Lung microvascular endothelial cell (primary cell): Measurements from ENCODE around the gene SRP9. TPM values are rescaled to one million over a fixed set of nuclear protein-coding genes. Genes with fewer than 3 reads are reported as not detected.
"Not testable (repeated sequence)": the region's sequence is repeated elsewhere in the genome, so short reads cannot be mapped to it uniquely, and the experiment has no call there.

Experiments
- DNase-seq, 2 donors: peaks; one replicate each; pipeline versions ENCODE4 v3.0.0 to v3.0.0-alpha.2; 2010; ENCODE audit warnings: low read depth in 2 of 2
- total RNA-seq: library from RNA; depleted of rRNA; stranded (reverse); fragments of >200 nt; gene quantifications from 2 replicates; pipeline ENCODE4 v1.2.1, GENCODE V29; 2014

The SRP9 gene
- total RNA-seq, 1 donor from 2014 or later: 136 TPM

DNA sequence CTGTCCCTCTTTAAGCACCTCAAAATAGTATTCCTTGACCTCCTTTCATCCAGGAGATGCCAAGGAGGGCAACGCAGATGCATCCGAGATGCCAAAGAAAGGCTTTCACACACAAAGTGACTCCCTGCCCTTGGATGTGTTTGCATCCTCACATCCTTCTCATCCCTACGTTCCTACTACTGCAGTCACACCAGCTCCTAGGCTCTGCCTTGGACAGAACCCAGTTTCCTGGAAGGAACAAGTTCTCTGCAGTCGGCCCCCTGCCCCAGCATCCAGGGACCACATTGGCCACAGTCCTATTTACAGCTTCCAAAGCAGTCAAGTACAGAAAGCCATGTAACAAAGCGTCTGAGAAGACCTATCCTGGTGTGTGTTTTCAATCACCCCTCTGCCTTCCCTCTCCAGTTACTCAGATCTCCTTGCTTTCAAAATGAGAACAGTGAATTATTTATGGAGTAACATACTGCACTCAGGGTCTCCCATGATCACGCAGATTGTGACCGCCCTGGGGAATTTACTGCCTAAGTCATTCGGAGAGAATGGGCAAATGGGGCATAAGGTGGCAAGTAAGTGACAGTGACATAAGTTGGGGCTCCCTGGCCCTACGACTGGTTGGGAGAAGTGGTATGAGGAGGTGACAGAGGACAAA is 21.8 kb upstream of the SRP9 start:
- DNase-seq: no peak

DNA sequence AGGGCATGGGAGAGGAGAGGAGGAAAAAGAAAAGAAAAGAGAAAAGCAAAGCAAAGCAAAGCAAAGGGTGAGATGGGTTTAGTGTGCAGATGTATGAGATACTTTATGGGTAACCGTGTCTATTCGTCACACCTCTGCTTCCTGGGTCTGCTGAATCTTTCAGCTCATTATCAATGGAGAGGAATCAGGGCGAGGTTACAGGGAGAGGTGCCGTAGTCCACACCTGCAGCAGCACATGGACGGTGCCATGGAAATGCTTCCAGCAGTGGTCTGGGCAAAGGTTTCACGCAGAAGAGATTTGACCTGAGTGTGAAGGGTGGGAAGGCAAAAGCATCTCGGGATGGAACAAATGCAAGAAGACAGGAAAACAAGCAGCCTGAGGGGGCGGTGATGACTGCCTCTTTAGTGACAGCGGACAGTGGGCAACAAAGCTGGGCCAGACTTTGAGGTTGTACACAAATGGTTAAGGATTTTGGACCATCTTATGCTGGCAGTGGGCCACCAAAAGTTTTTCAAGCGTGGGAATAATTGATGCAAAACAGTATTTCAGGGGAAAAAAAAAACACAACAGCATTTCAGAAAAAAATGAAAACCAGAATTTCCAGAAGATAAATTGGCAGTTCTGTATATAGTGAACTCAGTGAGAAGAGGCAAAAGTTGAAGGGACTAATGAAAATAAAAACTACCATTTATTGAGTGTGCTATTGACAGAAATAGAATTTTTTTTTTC is 19.5 kb upstream of the SRP9 start:
- DNase-seq: no peak

DNA sequence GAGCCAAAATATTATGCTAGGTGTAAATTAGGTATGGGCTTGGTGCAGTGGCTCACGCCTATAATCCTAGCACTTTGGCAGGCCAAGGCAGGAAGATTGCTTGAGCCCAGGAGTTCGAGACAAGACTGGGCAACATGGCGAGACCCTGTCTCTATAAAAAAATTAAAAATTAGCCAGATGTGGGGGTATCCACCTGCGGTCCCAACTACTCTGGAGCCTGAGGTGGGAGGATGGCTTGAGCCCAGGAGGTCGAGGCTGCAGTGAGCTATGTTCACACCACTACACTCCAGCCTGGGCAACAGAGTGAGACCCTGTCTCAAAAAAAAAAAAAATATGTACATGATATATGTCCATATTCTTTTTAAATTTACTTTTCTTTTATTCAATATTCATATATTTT is 17.7 kb upstream of the SRP9 start:
- DNase-seq: not testable (repeated sequence)

DNA sequence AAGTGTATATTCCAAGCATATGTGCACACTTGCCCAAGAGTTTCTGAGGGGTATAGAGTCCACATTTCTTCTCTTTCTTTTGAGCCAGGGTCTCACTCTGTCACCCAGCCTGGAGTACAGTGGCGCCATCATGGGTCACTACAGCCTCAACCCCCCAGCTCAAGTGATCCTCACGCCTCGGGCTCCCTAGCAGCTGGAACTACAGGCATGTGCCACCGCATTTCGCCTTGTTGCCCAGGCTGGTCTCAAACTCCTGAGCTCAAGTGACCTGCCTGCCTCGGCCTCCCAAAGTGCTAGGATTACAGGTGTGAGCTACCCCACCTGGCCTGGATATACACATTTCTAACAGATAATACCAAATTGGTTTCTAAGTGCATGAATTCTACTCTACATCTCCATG is 17.1 kb upstream of the SRP9 start:
- DNase-seq: no peak

DNA sequence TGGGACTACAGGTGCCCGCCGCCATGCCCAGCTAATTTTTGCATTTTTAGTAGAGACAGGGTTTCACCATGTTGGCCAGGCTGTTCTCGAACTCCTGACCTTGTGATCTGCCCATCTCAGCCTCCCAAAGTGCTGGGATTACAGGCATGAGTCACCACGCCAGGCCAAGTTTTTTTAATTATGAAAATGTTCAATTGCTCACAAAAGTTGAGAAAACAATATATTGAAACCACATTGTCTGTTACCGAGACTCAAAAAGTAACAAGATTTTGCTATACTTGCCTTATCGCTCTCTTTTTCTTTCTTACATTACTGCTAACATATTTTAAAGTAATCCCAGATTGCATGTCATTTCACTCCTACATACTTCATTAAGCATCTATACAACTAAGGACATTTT is 16.2 kb upstream of the SRP9 start:
- not testable (repeated sequence) for DNase-seq

DNA sequence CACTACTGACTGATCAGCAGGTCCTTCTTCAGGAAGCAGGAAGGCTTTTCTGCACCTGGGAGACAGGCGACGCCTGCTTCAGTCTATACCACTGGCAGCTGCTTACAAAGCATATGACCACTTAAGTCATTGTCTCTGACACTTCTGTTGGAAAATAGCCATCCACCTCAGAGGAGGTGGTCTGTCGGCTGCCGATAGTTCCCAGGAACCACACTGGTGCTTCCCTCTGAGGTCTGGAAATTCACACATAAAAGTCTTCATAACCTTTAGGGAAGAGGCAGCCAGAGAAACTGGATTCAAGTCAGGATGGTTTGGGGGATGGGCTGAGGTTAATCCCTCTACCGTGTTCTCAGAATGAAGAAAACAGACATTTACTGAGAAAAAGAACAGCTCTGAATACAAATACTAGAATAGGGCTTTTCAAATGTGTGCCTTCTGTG is 15.6 kb upstream of the SRP9 start:
- DNase-seq: peak in 1 of 2 donors; percentile 20

DNA sequence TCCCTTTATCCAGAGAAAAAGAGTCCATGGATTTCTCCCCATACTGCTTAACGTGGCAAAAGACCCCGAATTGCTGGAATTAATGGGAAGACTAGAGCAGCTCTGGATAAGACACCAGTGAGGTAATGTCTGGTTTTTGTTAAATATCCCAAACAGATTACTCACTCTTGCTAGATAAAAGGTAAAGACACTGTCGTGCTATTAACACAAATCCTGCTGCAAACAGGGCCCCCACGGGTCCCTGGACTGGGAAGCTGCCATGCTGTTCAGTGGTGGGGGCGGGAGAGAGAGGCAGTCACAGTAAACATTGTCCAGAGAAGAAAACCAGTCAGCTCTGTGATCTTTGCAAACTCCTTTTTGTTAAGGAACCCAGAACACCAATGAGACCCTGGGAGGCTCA is 15.2 kb upstream of the SRP9 start:
- DNase-seq: no peak

DNA sequence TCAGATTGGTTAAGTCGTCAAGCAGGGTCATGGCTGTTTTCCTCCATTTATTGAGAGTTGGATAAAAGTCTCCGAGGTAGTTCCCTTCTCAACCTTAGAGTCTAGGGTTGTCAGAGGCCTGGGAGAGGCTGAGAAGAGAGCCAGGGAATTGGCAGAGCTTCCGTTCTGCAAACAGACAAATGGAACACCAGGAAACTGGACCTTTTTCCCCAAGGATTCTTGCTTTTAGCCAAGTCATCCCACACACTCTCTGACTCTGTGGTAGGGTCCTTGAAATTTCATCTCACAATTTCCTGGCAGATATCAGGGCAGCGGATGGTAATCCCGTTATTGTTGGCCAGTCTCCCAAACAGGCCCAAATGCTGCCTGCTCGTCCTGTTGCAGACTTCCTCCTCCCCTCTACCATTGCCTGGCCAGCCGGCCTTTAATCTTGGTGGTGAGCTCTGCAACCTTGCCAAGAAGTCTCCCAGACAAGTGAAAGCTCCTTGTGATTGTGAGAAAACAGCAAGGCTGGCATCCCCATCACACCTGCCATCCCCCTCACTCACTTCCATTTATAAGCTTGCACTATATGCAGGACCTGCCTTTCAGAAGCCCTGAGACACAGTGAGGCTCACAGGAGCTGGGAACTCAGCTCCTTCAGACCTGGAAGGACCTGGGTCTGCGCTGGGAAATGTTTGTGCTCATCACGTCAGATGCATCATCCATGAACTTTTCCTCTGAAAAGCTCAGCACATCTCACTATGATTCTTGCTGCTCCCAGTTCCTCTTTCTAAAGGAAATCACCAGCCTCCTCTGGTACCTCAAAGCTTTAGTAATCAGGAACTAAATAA is 13.7 kb upstream of the SRP9 start:
- DNase-seq: peak; percentile 51 to 60

DNA sequence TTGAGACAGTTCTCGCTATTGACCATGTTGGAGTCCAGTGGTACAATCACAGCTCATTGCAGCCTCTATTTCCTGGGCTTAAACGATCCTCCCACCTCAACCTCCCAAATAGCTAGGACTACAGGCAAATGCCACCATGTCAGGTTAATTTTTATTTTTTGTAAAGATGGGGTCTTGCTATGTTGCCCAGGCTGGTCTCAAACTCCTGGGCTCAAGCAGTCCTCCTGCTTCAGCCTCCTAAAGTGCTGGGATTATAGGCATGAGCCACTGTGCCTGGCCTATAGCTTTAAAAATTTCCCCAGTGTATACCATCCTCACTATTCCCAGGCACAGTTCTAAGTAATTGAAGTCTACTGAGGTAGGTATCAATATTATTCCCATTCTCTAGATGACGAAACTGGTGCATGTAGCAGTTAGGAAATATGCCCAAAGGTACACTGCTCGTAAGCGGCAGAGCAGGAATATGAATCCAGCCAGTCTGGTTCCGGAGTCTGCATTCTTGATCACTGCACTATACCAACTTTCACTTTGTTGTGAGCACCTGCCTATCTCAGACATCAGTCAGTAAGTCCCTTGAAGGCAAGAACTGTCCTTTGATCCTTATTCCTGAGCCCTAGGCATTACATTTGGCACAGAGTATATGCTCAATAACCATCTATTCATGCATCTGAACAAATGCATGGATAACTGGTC is 11.5 kb upstream of the SRP9 start:
- no peak for DNase-seq

DNA sequence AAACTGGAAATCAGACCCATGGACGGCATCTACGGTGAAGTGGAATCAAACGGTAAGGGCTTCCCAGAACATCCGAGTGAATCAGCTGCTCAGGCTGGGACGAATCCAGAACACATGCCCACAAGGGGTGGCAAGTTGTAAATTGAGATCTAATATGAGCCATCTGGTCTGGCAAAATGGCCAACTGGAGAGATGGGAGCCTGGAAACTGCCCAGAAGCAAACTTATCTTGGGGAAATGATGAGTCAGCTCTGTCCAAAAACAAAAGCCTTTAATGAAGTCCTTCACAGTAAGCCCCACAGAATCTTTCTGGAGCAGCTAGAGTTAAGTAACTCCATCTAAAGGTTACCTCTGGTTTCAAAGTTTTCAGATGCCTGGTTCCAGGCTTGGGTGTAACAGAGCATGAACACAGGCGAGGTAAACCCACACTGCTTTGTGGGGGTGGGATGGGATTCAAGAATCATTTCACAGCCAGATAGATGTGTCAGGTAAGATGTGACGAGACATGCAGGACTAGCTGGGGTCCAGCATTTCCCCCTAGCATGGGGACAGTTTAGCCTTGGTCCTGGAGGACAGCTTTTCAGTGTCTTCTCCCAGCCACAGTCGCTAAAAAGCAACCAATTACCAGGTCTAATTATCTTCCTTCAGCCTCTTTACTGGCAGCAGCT is 10.5 kb upstream of the SRP9 start:
- DNase-seq: peak; percentile 37 to 82

DNA sequence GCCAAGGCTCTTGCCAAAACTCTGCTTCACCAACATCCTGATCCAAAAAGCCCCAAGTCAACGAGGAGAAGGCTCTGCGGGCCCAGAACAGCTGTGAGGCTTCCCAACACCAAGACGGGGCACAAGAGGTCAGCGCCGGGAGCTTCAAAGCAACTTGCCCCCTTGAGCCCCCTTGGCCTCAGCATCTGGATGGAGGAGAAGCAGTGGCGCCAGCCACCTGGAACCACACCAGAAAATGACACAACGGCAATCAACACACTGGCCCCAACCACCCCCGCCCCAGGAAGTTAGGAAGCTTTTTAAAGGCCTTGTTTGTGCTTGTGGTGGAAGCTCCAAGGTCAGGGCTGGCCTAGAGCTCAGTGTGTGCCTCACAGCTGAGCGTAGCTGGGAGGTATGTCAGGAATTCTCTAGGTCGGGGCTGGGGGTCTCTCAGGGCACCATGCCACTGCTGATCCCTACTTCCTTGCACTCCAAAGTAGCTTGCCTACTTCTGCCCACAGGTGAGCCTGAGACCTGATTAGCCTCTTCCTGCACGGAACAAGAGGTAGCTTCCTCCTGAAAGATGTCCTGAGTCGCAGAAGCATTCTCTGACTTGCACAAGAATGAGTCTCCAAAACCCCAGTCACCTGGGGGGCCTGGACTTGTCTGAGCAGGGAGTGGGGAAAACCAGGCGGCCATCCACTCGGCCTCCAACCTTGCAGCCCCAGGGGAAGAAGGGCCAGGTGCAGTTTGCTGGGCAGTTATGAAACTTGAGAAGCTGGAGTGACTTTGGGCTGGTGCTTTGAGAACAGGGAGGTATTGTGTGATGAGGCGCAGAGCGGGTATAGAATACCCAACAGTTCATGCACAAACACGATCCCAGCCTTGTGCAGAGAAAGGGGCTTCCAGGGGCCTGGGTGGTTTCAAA is 9.7 kb upstream of the SRP9 start:
- DNase-seq: peak; percentile 50 to 61

DNA sequence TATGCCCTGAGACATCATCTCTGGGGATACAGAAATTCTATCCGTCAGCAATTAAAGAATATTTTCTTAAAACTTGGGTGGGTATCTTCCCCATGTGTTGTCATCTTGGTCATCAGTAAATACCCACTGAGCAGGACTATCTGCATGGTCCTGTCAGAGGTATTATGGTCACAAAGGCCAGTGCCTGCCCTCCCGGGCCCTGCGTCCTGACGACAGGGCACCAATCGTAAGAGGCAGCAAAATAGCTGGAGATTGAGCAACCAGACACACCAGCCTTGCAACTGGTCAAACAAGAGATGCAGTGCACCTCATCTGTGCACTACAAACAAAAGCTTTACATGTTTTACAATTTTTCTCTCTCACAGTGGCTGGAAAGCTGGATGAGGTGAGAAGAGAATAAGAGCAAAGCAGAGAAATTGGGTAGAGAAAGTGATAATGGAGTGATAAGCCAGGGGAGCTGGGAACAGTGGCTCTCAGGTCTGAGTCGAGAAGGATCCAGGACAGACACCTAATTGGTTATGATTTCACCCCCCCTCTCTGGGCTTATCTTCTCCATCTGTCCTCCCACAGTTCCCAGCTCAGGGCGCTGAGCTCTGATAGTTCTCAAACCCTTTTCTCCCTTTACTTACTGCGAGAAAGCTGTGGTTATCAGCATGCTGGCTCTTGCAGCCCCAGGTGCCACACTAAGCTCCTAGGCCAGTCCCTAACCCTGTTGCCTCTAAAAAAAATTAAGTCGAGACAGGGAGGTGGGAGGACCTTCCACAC is 8.8 kb upstream of the SRP9 start:
- no peak for DNase-seq

DNA sequence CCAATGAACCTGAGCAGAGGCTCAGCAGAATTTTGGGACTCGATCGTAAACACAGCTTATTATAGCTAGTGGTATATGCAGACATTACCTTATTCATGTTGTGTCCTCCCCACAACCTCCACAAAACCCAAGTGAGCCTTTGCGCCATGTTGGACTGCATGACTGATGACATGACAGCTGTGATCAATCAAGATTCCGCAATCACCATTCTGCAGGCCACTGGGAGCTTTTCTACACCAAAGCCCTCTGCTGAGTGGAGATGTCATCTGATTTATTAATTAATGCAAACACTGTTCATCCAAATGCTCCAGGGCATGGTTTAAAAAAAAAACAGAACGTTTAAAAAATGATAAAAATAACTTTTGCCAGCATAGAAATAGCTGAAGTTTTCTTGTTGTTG is 7.9 kb upstream of the SRP9 start:
- DNase-seq: no peak

DNA sequence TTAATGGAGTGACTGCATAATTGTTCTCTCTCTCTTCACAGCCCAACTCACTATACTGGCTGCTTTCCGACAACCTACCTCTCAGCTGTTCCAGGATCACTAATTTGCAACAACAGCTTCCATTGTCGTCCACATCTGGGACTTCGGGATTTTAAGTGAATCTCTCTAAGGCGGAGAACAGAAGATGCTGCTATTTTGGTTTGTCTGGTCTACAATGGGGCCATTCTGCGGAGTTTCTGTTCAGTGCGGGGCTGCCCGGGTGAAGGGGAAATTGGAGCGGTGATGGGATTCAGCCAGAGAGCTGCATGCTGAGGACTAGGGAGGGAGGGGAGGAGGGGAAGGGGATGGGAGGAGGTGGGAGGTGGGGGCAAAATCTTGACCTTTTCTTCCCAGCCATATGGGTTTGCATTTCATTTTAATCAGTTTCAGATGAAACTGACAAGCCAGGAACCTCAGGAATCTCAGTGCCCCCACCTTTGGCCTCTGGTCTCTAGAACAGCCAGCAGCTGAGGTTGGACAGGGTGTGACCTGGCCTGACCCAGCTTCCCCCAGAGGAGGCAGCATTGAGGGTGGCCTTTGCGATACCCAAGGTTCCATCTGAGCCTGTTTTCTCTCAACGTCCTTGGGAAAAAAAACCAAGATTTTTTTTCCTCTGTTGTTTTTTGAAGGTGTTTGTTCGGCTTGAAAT is 6.9 kb upstream of the SRP9 start:
- no peak for DNase-seq

DNA sequence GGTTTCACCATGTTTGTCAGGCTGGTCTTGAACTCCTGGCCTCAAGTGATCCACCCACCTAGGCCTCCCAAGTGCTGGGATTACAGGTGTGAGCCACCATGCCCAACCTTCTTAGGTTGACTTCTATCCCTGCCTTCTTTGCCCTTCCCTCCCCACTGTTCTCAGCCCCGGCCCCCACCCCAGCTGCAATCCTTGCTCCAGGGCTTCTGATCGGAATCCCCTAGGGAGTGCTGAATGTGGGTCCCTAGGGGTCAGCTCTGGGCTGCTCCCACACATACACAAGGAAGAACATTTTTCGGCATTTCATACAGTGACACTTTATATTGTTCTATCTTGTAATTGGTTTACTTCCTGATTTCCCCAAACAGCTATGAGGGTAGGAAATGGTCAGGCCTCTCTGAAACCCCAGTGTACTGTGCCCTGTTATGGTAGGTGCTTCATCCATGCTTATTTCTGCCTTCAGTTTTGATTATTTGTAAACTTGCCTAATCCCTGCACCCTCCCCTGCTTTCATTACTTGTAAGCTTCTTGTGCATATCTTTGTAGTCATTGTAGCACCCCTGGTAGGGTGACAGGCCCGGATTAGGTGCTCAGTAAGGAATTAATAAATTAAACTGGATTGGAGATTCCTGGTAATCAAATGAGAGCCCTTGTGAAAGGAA is 5.8 kb upstream of the SRP9 start:
- no peak for DNase-seq

DNA sequence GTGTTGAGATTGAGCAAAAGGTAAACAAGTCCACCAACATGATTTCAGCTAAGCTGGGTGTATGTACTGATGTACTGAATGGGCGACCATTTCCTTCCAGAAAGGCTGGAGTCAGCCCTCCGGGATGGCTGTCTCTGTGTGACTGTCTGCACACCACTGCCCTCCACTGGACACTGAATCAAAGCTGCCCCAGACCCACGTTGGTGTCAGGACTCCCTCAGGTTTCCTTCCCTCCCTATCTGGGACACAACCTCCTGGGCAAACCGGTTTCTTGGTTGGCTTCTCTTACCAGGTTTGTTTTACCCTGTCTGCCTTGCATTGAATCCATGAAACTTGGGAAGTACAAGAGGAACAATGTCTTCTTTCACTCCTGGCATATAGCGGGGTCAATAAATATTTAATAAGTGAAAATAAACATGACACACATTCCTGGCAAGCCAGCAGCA is 5.3 kb upstream of the SRP9 start:
- peak; percentile 86 to 88 for DNase-seq

DNA sequence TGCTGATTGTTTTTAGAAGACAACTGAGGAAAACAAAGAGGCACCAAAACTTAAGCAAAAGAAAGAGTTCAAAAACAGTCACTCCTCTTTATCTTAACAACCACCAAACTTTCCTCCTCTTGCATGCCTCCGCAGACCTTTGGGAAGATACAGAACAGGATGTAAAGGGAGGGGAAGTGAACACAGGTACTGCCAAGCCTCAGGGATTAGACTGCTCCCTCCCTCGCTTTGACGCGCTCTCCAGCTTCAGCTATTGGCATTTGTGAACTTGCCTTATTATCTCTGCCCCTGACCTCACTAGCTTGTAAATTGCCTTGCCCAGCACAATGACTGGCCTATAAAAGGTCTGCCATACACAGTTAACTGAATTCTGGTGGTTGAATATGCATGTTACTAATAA is 4.8 kb upstream of the SRP9 start:
- no peak for DNase-seq
